Sigmoid colon (tissue), 4 donors: ENCODE measurements around the gene SUCLG1.

Experiments
- EP300 ChIP-seq, 4 donors: sonication (generic); formaldehyde crosslinking; IDR thresholded peaks; one replicate each; pipeline ENCODE4 v1.6.1; 2017; ENCODE audit warnings: antibody characterized with exemption in 4 of 4
- POLR2A ChIP-seq, 2 donors: fragments of 450-650 bp; IDR thresholded peaks; one replicate each; pipeline ENCODE4 v1.6.1; 2016; ENCODE audit warnings: antibody characterized with exemption in 2 of 2, mild to moderate bottlenecking in 2 of 2, moderate library complexity in 2 of 2
- POLR2AphosphoS5 ChIP-seq, 4 donors: sonication (generic); formaldehyde crosslinking; IDR thresholded peaks; one replicate each; pipeline ENCODE4 v1.6.1; 2017; ENCODE audit warnings: antibody characterized with exemption in 4 of 4
- TF ChIP-seq, protein P1 (sequence below), 4 experiments: fragments of 450-650 bp in 3 of 4; fragments of 200-600 bp in 1 of 4; IDR thresholded peaks; one replicate each; pipeline ENCODE4 v1.5.1; 2016 to 2019; ENCODE audit warnings: antibody characterized with exemption in 4 of 4, mild to moderate bottlenecking in 3 of 4, moderate library complexity in 2 of 4

DNA sequence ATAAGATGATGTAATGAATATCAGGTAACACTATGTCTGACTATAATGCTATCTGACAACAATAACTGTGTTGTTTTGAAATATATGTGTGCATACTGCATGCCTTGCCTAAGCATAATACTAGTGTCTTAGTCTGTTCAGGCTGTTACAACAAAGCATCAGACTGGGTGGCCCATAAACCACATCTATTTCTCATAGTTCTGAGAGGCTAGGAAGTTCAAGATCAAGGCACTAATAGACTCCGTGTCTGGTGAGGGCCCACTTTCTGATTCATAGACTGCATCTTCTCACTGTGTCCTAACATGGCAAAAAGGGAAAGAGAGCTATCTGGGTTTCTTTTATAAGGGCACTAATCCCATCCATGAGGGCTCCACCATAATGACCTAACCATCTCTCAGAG lies 80.1 kb downstream of the SUCLG1 start:
- TF ChIP-seq, protein P1, sequence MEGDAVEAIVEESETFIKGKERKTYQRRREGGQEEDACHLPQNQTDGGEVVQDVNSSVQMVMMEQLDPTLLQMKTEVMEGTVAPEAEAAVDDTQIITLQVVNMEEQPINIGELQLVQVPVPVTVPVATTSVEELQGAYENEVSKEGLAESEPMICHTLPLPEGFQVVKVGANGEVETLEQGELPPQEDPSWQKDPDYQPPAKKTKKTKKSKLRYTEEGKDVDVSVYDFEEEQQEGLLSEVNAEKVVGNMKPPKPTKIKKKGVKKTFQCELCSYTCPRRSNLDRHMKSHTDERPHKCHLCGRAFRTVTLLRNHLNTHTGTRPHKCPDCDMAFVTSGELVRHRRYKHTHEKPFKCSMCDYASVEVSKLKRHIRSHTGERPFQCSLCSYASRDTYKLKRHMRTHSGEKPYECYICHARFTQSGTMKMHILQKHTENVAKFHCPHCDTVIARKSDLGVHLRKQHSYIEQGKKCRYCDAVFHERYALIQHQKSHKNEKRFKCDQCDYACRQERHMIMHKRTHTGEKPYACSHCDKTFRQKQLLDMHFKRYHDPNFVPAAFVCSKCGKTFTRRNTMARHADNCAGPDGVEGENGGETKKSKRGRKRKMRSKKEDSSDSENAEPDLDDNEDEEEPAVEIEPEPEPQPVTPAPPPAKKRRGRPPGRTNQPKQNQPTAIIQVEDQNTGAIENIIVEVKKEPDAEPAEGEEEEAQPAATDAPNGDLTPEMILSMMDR (IDR thresholded peaks at IDR 0.05), result no peak
- TF ChIP-seq POLR2A (IDR thresholded peaks at IDR 0.05) (no peak), EP300 (IDR thresholded peaks at IDR 0.05) (no peak), POLR2AphosphoS5 (IDR thresholded peaks at IDR 0.05) (no peak)
